Measurements from ENCODE around the gene ADAMTSL1.
A peak's percentile ranks its signal among the peaks of the same experiment; 100 is the strongest.

The ADAMTSL1 gene

GRCh38 chr9:18473652-18474279 is at the start of gene ADAMTSL1:
Gene ADAMTSL1, plus strand, starts transcription at chr9:18474153. Its CDS starts 80 bp downstream, at chr9:18474233.
- DNase-seq (ENCODE audit: low read depth), result peak; percentile 77

GRCh38 chr9:18427691-18428090 is 46.3 kb upstream of the ADAMTSL1 start:
- DNase-seq (ENCODE audit: low read depth), result no peak

GRCh38 chr9:18428661-18429060 is 45.3 kb upstream of the ADAMTSL1 start:
- peak; percentile 59 for DNase-seq (ENCODE audit: low read depth)

- peak; percentile 48 for DNase-seq (ENCODE audit: low read depth)
Measured at GRCh38 chr9:18429070-18429469, 44.9 kb upstream of the ADAMTSL1 start.

GRCh38 chr9:18433620-18434019 is 40.3 kb upstream of the ADAMTSL1 start:
- DNase-seq (ENCODE audit: low read depth), result no peak

GRCh38 chr9:18437315-18438201 is 36.4 kb upstream of the ADAMTSL1 start:
- DNase-seq (ENCODE audit: low read depth), result peak; percentile 87

- DNase-seq (ENCODE audit: low read depth), result peak; percentile 60
Measured at GRCh38 chr9:18438300-18438925, 35.5 kb upstream of the ADAMTSL1 start.

- DNase-seq (ENCODE audit: low read depth), result no peak
Measured at GRCh38 chr9:18438951-18439350, 35.0 kb upstream of the ADAMTSL1 start.

- peak; percentile 32 for DNase-seq (ENCODE audit: low read depth)
Measured at GRCh38 chr9:18441261-18441660, 32.7 kb upstream of the ADAMTSL1 start.

- DNase-seq (ENCODE audit: low read depth), result peak; percentile 79
Measured at GRCh38 chr9:18442629-18443491, 31.1 kb upstream of the ADAMTSL1 start.

- peak; percentile 25 for DNase-seq (ENCODE audit: low read depth)
Measured at GRCh38 chr9:18447131-18447530, 26.8 kb upstream of the ADAMTSL1 start.

GRCh38 chr9:18447541-18447940 is 26.4 kb upstream of the ADAMTSL1 start:
- no peak for DNase-seq (ENCODE audit: low read depth)

- DNase-seq (ENCODE audit: low read depth), result no peak
Measured at GRCh38 chr9:18448101-18448500, 25.9 kb upstream of the ADAMTSL1 start.

- DNase-seq (ENCODE audit: low read depth), result peak; percentile 53
Measured at GRCh38 chr9:18451406-18451805, 22.5 kb upstream of the ADAMTSL1 start.

GRCh38 chr9:18452276-18452675 is 21.7 kb upstream of the ADAMTSL1 start:
- peak; percentile 32 for DNase-seq (ENCODE audit: low read depth)

- DNase-seq (ENCODE audit: low read depth), result no peak
Measured at GRCh38 chr9:18456624-18457237, 17.2 kb upstream of the ADAMTSL1 start.

- peak; percentile 39 for DNase-seq (ENCODE audit: low read depth)
Measured at GRCh38 chr9:18457510-18457909, 16.4 kb upstream of the ADAMTSL1 start.

GRCh38 chr9:18459962-18460584 is 13.9 kb upstream of the ADAMTSL1 start:
- DNase-seq (ENCODE audit: low read depth), result peak; percentile 84

GRCh38 chr9:18461496-18461895 is 12.5 kb upstream of the ADAMTSL1 start:
- DNase-seq (ENCODE audit: low read depth), result no peak

GRCh38 chr9:18463991-18464390 is 10.0 kb upstream of the ADAMTSL1 start:
- peak; percentile 70 for DNase-seq (ENCODE audit: low read depth)

GRCh38 chr9:18466101-18466500 is 7.9 kb upstream of the ADAMTSL1 start:
- DNase-seq (ENCODE audit: low read depth), result no peak

Data from EH (cell line).